ENCODE measurements around the gene SPRN.

DNA sequence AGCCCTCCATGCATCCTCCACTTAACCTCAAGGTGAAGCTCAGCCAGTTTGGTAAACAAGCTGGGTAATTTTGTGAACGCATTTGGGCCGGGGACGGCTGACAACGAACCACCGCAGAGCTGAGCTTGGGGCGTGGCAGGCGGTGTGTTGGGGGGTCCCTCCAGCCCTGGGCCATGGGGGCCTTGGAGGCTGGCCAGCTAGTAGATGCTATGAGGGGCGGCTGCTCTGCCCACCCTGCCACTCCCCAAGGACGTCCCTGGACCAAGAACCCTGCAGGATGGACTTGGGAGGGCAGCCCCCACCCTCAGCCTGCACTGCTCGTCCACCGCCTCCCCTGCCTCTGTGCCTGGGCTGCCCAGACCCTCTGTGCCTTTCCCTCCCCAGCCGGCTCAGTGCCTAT lies 17.4 kb upstream of the SPRN start:
- TF ChIP-seq, protein P1, sequence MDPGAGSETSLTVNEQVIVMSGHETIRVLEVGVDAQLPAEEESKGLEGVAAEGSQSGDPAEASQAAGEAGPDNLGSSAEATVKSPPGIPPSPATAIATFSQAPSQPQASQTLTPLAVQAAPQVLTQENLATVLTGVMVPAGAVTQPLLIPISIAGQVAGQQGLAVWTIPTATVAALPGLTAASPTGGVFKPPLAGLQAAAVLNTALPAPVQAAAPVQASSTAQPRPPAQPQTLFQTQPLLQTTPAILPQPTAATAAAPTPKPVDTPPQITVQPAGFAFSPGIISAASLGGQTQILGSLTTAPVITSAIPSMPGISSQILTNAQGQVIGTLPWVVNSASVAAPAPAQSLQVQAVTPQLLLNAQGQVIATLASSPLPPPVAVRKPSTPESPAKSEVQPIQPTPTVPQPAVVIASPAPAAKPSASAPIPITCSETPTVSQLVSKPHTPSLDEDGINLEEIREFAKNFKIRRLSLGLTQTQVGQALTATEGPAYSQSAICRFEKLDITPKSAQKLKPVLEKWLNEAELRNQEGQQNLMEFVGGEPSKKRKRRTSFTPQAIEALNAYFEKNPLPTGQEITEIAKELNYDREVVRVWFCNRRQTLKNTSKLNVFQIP (CRISPR knock-in tag; IDR thresholded peaks at IDR 0.05; ENCODE audit: borderline replicate concordance, low read depth): no peak
- TF ChIP-seq ZNF565 (CRISPR knock-in tag; conservative IDR thresholded peaks at IDR 0.05; ENCODE audit: low read depth): no peak
- TF ChIP-seq RARB (CRISPR knock-in tag; IDR thresholded peaks at IDR 0.05): no peak
- no peak for TF ChIP-seq ESRRG (CRISPR knock-in tag; IDR thresholded peaks at IDR 0.05)
- TF ChIP-seq SNAI2 (CRISPR knock-in tag; IDR thresholded peaks at IDR 0.05): no peak
- no peak for TF ChIP-seq PPARA (CRISPR knock-in tag; IDR thresholded peaks at IDR 0.05; ENCODE audit: borderline replicate concordance)
- TF ChIP-seq, protein P2, sequence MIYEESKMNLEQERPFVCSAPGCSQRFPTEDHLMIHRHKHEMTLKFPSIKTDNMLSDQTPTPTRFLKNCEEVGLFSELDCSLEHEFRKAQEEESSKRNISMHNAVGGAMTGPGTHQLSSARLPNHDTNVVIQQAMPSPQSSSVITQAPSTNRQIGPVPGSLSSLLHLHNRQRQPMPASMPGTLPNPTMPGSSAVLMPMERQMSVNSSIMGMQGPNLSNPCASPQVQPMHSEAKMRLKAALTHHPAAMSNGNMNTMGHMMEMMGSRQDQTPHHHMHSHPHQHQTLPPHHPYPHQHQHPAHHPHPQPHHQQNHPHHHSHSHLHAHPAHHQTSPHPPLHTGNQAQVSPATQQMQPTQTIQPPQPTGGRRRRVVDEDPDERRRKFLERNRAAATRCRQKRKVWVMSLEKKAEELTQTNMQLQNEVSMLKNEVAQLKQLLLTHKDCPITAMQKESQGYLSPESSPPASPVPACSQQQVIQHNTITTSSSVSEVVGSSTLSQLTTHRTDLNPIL (CRISPR knock-in tag; IDR thresholded peaks at IDR 0.05; ENCODE audit: low read depth): no peak
- no peak for TF ChIP-seq ZC3H10 (CRISPR knock-in tag; IDR thresholded peaks at IDR 0.05)
- TF ChIP-seq ARNTL (CRISPR knock-in tag; IDR thresholded peaks at IDR 0.05; ENCODE audit: borderline replicate concordance, low read depth): no peak

Measured in SK-N-SH treated with all-trans-retinoic acid at 6 μM for 48 hours (cell line).